A549 (cell line): ENCODE measurements around the gene NSUN3.

Source experiments
- EP300 ChIP-seq, 2 experiments: fragments of >200 bp; sonication (Bioruptor Twin); formaldehyde crosslinking; IDR thresholded peaks; 2 replicates in 1 of 2; 3 replicates in 1 of 2; pipeline ENCODE4 v1.6.1; 2016 to 2017
- HDAC2 ChIP-seq: fragments of 200-600 bp; sonication (generic); IDR thresholded peaks from 2 replicates; pipeline ENCODE4 v1.6.1; 2016
- MAFK ChIP-seq: fragments of 450-650 bp; IDR thresholded peaks from 2 replicates; pipeline ENCODE4 v1.6.1; 2014; ENCODE audit not compliant: partially characterized antibody
- POLR2A ChIP-seq: IDR thresholded peaks from 2 replicates; pipeline ENCODE4 v1.6.1; 2012; ENCODE audit warnings: mild to moderate bottlenecking, low read length
- RFX5 ChIP-seq: fragments of 450-650 bp; IDR thresholded peaks from 2 replicates; pipeline ENCODE4 v1.7.1; 2014; ENCODE audit warnings: antibody characterized with exemption, mild to moderate bottlenecking, moderate library complexity
- SMC3 ChIP-seq: fragments of >200 bp; sonication (Bioruptor Twin); formaldehyde crosslinking; IDR thresholded peaks from 3 replicates; pipeline ENCODE4 v1.6.1; 2018; ENCODE audit warnings: inconsistent platforms
- ZSCAN20 ChIP-seq: fragments of 250-450 bp; sonication (Bioruptor Pico); IDR thresholded peaks from 2 replicates; pipeline ENCODE4 v1.8.0; 2022; ENCODE audit warnings: mild to moderate bottlenecking, moderate library complexity
- TF ChIP-seq, protein P1 (sequence below): IDR thresholded peaks from 2 replicates; pipeline ENCODE4 v1.6.1; 2012
- TF ChIP-seq, protein P2 (sequence below): fragments of >200 bp; sonication (Bioruptor Twin); formaldehyde crosslinking; IDR thresholded peaks from 3 replicates; pipeline ENCODE4 v1.5.1; 2016

DNA sequence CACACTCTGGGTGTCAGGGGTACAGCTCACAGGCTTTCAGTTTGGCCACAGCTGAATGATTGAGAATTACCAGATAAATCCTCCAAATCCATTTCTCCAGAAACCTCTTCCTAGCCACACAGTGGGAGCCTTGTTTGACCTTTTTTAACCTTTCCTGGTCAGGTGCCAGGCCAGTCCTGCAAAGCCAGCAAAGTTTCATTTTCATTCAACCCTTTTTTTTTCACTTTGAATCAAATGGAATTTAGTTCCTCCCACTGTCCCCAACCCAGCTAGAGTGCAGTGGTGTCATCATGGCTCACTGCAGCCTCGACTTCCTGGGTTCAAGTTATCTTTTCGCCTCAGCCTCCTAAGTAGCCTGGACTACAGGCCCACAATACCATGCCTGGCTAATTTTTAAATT, 67.8 kb downstream of the NSUN3 start:
- TF ChIP-seq POLR2A (no peak), ZSCAN20 (CRISPR knock-in tag) (no peak), SMC3 (no peak), HDAC2 (no peak), EP300 (IDR thresholded peaks at IDR 0.05) (no peak), RFX5 (no peak), MAFK (no peak)
- TF ChIP-seq, protein P1, sequence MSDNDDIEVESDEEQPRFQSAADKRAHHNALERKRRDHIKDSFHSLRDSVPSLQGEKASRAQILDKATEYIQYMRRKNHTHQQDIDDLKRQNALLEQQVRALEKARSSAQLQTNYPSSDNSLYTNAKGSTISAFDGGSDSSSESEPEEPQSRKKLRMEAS, result no peak
- TF ChIP-seq, protein P2, sequence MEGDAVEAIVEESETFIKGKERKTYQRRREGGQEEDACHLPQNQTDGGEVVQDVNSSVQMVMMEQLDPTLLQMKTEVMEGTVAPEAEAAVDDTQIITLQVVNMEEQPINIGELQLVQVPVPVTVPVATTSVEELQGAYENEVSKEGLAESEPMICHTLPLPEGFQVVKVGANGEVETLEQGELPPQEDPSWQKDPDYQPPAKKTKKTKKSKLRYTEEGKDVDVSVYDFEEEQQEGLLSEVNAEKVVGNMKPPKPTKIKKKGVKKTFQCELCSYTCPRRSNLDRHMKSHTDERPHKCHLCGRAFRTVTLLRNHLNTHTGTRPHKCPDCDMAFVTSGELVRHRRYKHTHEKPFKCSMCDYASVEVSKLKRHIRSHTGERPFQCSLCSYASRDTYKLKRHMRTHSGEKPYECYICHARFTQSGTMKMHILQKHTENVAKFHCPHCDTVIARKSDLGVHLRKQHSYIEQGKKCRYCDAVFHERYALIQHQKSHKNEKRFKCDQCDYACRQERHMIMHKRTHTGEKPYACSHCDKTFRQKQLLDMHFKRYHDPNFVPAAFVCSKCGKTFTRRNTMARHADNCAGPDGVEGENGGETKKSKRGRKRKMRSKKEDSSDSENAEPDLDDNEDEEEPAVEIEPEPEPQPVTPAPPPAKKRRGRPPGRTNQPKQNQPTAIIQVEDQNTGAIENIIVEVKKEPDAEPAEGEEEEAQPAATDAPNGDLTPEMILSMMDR, result no peak
